HEK293T (cell line): ENCODE data around the gene FAM120AOS.

ENCODE experiments used
- BHLHE40 ChIP-seq: fragments of 450-650 bp; IDR thresholded peaks from 2 replicates; pipeline ENCODE4 v1.6.1; 2016; ENCODE audit warnings: mild to moderate bottlenecking, moderate library complexity, borderline replicate concordance
- FOXK2 ChIP-seq: fragments of 450-650 bp; IDR thresholded peaks from 2 replicates; pipeline ENCODE4 v1.6.1; 2016; ENCODE audit warnings: mild to moderate bottlenecking
- FOXM1 ChIP-seq: fragments of 450-650 bp; IDR thresholded peaks from 2 replicates; pipeline ENCODE4 v1.6.1; 2017; ENCODE audit warnings: mild to moderate bottlenecking, borderline replicate concordance
- L3MBTL2 ChIP-seq: fragments of 450-650 bp; conservative IDR thresholded peaks from 2 replicates; pipeline ENCODE4 v1.6.1; 2016; ENCODE audit warnings: mild to moderate bottlenecking
- PKNOX1 ChIP-seq: fragments of 450-650 bp; IDR thresholded peaks from 2 replicates; pipeline ENCODE4 v1.6.1; 2016
- SP1 ChIP-seq: fragments of 450-650 bp; IDR thresholded peaks from 2 replicates; pipeline ENCODE4 v1.6.1; 2017
- TARDBP ChIP-seq: fragments of 450-650 bp; IDR thresholded peaks from 2 replicates; pipeline ENCODE4 v1.6.1; 2016

- TF ChIP-seq BHLHE40 (no peak), FOXM1 (no peak), TARDBP (no peak), SP1 (no peak), PKNOX1 (no peak), L3MBTL2 (no peak), FOXK2 (no peak)
Observed at GRCh38 chr9:93471124-93471523, 17.7 kb upstream of the FAM120AOS start.
